Heart left ventricle (tissue), 16 donors: Measurements from ENCODE around the gene ERCC1. TPM values are rescaled to one million over a fixed set of nuclear protein-coding genes. Genes with fewer than 3 reads are reported as not detected.

Source experiments
- ATAC-seq, 4 donors: fragments of 200-7000 bp; cut with Tn5 transposase; one replicate each; pipeline ENCODE4 v1.9.1; 2020 to 2022; ENCODE audit warnings: moderate library complexity in 4 of 4, mild to moderate bottlenecking in 3 of 4, moderate number of reproducible peaks in 1 of 4
- DNase-seq, 5 donors: peaks; one replicate each; pipeline ENCODE4 v3.0.0-alpha.2; 2020
- H3K27ac ChIP-seq, 12 donors: fragments of 200-600 bp; sonication (generic) in 4 of 12; one replicate each; pipeline versions ENCODE4 v1.5.0 to v1.8.0; 2016 to 2022; ENCODE audit warnings: mild to moderate bottlenecking in 2 of 12
- H3K27me3 ChIP-seq, 9 donors: fragments of 200-600 bp; sonication (generic) in 2 of 9; one replicate each; pipeline versions ENCODE4 v1.5.1 to v1.8.0; 2016 to 2022; ENCODE audit warnings: mild to moderate bottlenecking in 3 of 9
- H3K36me3 ChIP-seq, 9 donors: fragments of 200-600 bp; sonication (generic) in 2 of 9; one replicate each; pipeline versions ENCODE4 v1.5.0 to v1.8.0; 2018 to 2022; ENCODE audit warnings: mild to moderate bottlenecking in 2 of 9
- H3K4me1 ChIP-seq, 12 donors: fragments of 200-600 bp; sonication (generic) in 4 of 12; one replicate each; pipeline versions ENCODE4 v1.5.0 to v1.8.0; 2016 to 2022; ENCODE audit warnings: mild to moderate bottlenecking in 3 of 12
- H3K4me3 ChIP-seq, 12 donors: fragments of 200-600 bp; sonication (generic) in 4 of 12; one replicate each; pipeline versions ENCODE4 v1.5.0 to v1.8.0; 2017 to 2022; ENCODE audit warnings: mild to moderate bottlenecking in 9 of 12, moderate library complexity in 4 of 12
- H3K9me3 ChIP-seq, 12 donors: fragments of 200-600 bp; sonication (generic) in 4 of 12; one replicate each; pipeline versions ENCODE4 v1.5.0 to v1.8.0; 2016 to 2022; ENCODE audit warnings: mild to moderate bottlenecking in 1 of 12
- POLR2A ChIP-seq, 2 donors: fragments of 450-650 bp; IDR thresholded peaks; one replicate each; pipeline ENCODE4 v1.6.1; 2017; ENCODE audit warnings: antibody characterized with exemption in 2 of 2, mild to moderate bottlenecking in 2 of 2, moderate library complexity in 2 of 2
- WGBS, 4 donors: extraction: QIAGEN DNeasy Blood & Tissue Kit in 2 of 4; methylation state at CpG; one replicate each; pipeline versions ENCODE4 v1.1.5 to v1.1.7; 2013 to 2018; 5-methylcytosine and 5-hydroxymethylcytosine counted together
- intact Hi-C, 10 donors: fragments of 100-400 bp; cut with DNase I; formaldehyde crosslinking; loops; one replicate each; pipeline versions ENCODE4 v1.11.1 to v1.14.2; 2022
- polyA plus RNA-seq, 2 donors: library from polyadenylated mRNA; stranded (reverse); fragments of 200-250 nt; gene quantifications; one replicate each; pipeline ENCODE4 v1.2.3, GENCODE V29; 2013
- total RNA-seq, 9 donors: library from RNA; depleted of rRNA in 2 of 9; stranded (reverse); fragments of >200 nt in 2 of 9; fragmentation: NEBNext Ultra II Directional in 3 of 9; extraction: Animal tissue kit (Norgen Biotek cat#: 25700) in 3 of 9; gene quantifications; one replicate each; pipeline versions ENCODE4 v1.1.0 to v1.2.4, GENCODE V29; 2016 to 2023
- TF ChIP-seq, protein P1 (sequence below), 12 donors: fragments of 200-600 bp; sonication (generic) in 4 of 12; IDR thresholded peaks; one replicate each; pipeline versions ENCODE4 v1.5.0 to v1.8.0; 2018 to 2022; ENCODE audit warnings: antibody characterized with exemption in 12 of 12, mild to moderate bottlenecking in 5 of 12
- donor health status: ischemic (EF 13 %, LVEDD 7.1; RV severe dilation, severe dysfunction).
- donor health status: healthy with polysubstance abuse.
- donor health status: DM: no; HTN: yes; CAD: no.
- donor health status: DM: no; HTN: no; CAD: no.
- donor health status: ischemic (EF 25% LVEDD 6.9; RV normal size, moderate dysfunction).
- donor health status: ischemic (EF 25% LVEDD 5.7; RV mildly dilated, moderate dysfunction).
- donor health status: healthy.
- donor health status: DM: yes; HTN: yes; CAD: no.
- donor health status: ischemic (EF 35%, LVEDD 5.7; RV mildly dilated, moderate dysfunction).
- donor health status: nonischemic (EF 11% LVEDD 7.7; RV severe dilation, severe dysfunction).
- donor health status: DM: yes; HTN: yes; CAD: no.
- donor health status: PGD.
- donor health status: ischemic (EF 29% LVEDD 5.4; RV normal size, mild dysfunction).
- donor health status: nonischemic (EF 23%, LVEDD 6.1; RV moderate dilation, normal function).

Gene ERCC1
- total and polyA plus RNA-seq, 11 donors, result 104 to 294 (median 121) TPM

DNA sequence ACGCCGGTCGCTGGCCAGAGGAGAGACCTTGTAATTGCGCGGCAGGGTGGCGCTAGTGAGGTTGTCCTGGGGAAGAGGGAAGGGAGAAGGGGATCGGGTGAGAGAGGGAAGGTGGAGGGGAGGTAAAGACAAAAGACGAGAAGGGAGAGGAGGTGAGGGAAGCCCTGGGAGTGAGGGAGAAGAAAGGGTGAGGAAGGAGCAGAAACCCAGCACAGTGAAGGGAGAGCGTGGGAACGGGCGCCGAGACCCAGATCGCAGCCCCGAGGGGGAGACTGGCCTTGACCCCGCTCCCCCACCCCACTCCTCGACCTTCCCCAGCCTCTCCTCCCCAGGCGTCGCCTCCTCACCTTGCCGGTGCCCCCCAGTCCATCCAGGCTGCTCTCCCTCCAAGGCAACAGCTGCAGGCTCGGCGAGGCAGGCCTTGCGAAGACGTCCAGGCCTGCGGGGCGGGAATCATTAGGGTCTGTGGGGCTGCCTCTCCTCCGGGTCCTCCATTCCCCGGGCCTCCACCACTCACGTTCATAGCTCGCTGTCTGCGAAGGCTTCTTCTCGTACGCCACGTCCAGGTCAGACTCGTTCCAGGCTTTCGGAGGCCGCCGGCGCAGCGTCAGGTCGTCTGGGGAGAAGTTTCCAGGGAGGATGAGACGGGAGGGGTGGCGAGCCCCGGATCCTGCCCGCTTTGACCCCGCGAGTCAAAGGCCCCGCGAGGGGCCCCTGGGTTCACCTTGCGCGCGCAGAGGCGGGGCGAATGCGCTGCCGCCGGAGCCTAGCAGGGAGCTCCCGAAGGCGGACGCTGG lies 27.7 kb downstream of the ERCC1 start:
- Histone ChIP-seq H3K27me3 (peaks cover 0 to 20% (median 0%) of the 10 kb centered on the region in 9 donors), H3K27ac (no peak overlapping the region), H3K9me3 (no peaks in the 10 kb centered on the region), H3K4me1 (peaks cover 0 to 25% (median 16%) of the 10 kb centered on the region in 12 donors), H3K36me3 (peaks cover 0 to 61% (median 23%) of the 10 kb centered on the region in 9 donors), H3K4me3 (no peak overlapping the region)
- 72 to 82% (median 76%) methylated on average over 46 to 59 of the region's 59 CpGs for WGBS, 4 donors
- DNase-seq, result no peak
- ATAC-seq, result no peak
- intact Hi-C loops, result no loop called here
- TF ChIP-seq POLR2A (IDR thresholded peaks at IDR 0.05), result no peak
- TF ChIP-seq, protein P1, sequence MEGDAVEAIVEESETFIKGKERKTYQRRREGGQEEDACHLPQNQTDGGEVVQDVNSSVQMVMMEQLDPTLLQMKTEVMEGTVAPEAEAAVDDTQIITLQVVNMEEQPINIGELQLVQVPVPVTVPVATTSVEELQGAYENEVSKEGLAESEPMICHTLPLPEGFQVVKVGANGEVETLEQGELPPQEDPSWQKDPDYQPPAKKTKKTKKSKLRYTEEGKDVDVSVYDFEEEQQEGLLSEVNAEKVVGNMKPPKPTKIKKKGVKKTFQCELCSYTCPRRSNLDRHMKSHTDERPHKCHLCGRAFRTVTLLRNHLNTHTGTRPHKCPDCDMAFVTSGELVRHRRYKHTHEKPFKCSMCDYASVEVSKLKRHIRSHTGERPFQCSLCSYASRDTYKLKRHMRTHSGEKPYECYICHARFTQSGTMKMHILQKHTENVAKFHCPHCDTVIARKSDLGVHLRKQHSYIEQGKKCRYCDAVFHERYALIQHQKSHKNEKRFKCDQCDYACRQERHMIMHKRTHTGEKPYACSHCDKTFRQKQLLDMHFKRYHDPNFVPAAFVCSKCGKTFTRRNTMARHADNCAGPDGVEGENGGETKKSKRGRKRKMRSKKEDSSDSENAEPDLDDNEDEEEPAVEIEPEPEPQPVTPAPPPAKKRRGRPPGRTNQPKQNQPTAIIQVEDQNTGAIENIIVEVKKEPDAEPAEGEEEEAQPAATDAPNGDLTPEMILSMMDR (IDR thresholded peaks at IDR 0.05), result no peak

GRCh38 chr19:45391871-45392665 lies 31.6 kb downstream of the ERCC1 start:
- H3K27ac ChIP-seq, result no peak overlapping the region
- H3K4me3 ChIP-seq, result no peak overlapping the region
- H3K36me3 ChIP-seq, result peaks cover 0 to 61% (median 23%) of the 10 kb centered on the region in 9 donors
- TF ChIP-seq, protein P1 (IDR thresholded peaks at IDR 0.05), result no peak
- TF ChIP-seq POLR2A (IDR thresholded peaks at IDR 0.05), result no peak
- H3K27me3 ChIP-seq, result peaks cover 0 to 13% (median 0%) of the 10 kb centered on the region in 9 donors
- no peaks in the 10 kb centered on the region for H3K9me3 ChIP-seq
- H3K4me1 ChIP-seq, result no peaks in the 10 kb centered on the region
- intact Hi-C loops, result no loop called here
- ATAC-seq, result peak in 3 of 4 donors; percentile 2 to 26 (median 19)
- DNase-seq, result no peak
- 91 to 97% (median 95%) methylated on average over 13 to 21 of the region's 21 CpGs for WGBS, 4 donors

- Histone ChIP-seq H3K27ac (no peak overlapping the region), H3K4me1 (no peaks in the 10 kb centered on the region), H3K27me3 (peaks cover 0 to 12% (median 0%) of the 10 kb centered on the region in 9 donors), H3K9me3 (no peaks in the 10 kb centered on the region), H3K36me3 (peaks cover 0 to 53% (median 20%) of the 10 kb centered on the region in 9 donors), H3K4me3 (no peak overlapping the region)
- 63 to 85% (median 76%) methylated on average over 3 of the region's 3 CpGs for WGBS, 4 donors
- intact Hi-C loops, result no loop called here
- TF ChIP-seq, protein P1 (IDR thresholded peaks at IDR 0.05), result no peak
- TF ChIP-seq POLR2A (IDR thresholded peaks at IDR 0.05), result no peak
- DNase-seq (no peak), ATAC-seq (peak in 1 of 4 donors; percentile 3)
Measured at GRCh38 chr19:45391346-45391745, 32.4 kb downstream of the ERCC1 start.
